H1 (cell line): Measurements from ENCODE around the gene ADGRV1. TPM values are rescaled to one million over a fixed set of nuclear protein-coding genes. Genes with fewer than 3 reads are reported as not detected.

Experiments
- polyA plus RNA-seq, 7 experiments: library from polyadenylated mRNA; depleted of rRNA in 3 of 7; stranded (reverse) in 5 of 7; unstranded in 2 of 7; fragments of >200 nt in 5 of 7; fragments of 200-250 nt in 2 of 7; gene quantifications; 1 replicate in 5 of 7; 2 replicates in 1 of 7; 4 replicates in 1 of 7; pipeline versions ENCODE4 v1.2.1 to v1.2.3, GENCODE V29; 2011 to 2013; ENCODE audit warnings: missing spikeins in 2 of 7, mixed read lengths in 2 of 7
- total RNA-seq: library from RNA; stranded (reverse); fragmentation: NEBNext Ultra II Directional; extraction: Animal tissue kit (Norgen Biotek cat#: 25700); gene quantifications from 2 replicates; pipeline ENCODE4 v1.2.1, GENCODE V29; 2021
- TF ChIP-seq, protein P1 (sequence below): fragments of 300-600 bp; sonication (generic); IDR thresholded peaks from 2 replicates; pipeline ENCODE4 v1.7.1; 2012; ENCODE audit warnings: low read length, moderate library complexity, mild to moderate bottlenecking, inconsistent platforms; ENCODE audit not compliant: insufficient replicate concordance

ADGRV1 gene
- total and polyA plus RNA-seq, 2 of the 8 experiments (the other 6 are each of a cell fraction or from before 2014, with no cell fraction given) = 53.1 to 62.2 TPM

DNA sequence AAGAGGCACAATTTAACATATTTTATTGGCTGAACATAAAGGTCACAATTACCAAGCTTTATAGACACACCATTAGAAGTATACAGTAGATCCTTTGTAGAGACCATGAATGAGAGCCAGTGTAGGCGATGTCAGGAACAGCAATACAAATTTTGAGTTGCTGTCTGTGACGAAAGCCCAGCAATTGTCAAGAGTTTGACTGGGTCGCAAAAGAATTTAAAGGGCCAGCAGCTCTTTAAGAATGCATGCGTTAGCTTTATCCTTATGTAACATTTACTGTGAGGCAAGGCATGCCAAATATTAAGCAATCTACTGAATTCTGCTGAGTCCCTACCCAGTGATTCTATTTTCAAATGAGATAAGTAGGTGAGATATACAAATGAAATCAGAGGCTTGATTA, 587.6 kb downstream of the ADGRV1 start (continued):
- TF ChIP-seq, protein P1, sequence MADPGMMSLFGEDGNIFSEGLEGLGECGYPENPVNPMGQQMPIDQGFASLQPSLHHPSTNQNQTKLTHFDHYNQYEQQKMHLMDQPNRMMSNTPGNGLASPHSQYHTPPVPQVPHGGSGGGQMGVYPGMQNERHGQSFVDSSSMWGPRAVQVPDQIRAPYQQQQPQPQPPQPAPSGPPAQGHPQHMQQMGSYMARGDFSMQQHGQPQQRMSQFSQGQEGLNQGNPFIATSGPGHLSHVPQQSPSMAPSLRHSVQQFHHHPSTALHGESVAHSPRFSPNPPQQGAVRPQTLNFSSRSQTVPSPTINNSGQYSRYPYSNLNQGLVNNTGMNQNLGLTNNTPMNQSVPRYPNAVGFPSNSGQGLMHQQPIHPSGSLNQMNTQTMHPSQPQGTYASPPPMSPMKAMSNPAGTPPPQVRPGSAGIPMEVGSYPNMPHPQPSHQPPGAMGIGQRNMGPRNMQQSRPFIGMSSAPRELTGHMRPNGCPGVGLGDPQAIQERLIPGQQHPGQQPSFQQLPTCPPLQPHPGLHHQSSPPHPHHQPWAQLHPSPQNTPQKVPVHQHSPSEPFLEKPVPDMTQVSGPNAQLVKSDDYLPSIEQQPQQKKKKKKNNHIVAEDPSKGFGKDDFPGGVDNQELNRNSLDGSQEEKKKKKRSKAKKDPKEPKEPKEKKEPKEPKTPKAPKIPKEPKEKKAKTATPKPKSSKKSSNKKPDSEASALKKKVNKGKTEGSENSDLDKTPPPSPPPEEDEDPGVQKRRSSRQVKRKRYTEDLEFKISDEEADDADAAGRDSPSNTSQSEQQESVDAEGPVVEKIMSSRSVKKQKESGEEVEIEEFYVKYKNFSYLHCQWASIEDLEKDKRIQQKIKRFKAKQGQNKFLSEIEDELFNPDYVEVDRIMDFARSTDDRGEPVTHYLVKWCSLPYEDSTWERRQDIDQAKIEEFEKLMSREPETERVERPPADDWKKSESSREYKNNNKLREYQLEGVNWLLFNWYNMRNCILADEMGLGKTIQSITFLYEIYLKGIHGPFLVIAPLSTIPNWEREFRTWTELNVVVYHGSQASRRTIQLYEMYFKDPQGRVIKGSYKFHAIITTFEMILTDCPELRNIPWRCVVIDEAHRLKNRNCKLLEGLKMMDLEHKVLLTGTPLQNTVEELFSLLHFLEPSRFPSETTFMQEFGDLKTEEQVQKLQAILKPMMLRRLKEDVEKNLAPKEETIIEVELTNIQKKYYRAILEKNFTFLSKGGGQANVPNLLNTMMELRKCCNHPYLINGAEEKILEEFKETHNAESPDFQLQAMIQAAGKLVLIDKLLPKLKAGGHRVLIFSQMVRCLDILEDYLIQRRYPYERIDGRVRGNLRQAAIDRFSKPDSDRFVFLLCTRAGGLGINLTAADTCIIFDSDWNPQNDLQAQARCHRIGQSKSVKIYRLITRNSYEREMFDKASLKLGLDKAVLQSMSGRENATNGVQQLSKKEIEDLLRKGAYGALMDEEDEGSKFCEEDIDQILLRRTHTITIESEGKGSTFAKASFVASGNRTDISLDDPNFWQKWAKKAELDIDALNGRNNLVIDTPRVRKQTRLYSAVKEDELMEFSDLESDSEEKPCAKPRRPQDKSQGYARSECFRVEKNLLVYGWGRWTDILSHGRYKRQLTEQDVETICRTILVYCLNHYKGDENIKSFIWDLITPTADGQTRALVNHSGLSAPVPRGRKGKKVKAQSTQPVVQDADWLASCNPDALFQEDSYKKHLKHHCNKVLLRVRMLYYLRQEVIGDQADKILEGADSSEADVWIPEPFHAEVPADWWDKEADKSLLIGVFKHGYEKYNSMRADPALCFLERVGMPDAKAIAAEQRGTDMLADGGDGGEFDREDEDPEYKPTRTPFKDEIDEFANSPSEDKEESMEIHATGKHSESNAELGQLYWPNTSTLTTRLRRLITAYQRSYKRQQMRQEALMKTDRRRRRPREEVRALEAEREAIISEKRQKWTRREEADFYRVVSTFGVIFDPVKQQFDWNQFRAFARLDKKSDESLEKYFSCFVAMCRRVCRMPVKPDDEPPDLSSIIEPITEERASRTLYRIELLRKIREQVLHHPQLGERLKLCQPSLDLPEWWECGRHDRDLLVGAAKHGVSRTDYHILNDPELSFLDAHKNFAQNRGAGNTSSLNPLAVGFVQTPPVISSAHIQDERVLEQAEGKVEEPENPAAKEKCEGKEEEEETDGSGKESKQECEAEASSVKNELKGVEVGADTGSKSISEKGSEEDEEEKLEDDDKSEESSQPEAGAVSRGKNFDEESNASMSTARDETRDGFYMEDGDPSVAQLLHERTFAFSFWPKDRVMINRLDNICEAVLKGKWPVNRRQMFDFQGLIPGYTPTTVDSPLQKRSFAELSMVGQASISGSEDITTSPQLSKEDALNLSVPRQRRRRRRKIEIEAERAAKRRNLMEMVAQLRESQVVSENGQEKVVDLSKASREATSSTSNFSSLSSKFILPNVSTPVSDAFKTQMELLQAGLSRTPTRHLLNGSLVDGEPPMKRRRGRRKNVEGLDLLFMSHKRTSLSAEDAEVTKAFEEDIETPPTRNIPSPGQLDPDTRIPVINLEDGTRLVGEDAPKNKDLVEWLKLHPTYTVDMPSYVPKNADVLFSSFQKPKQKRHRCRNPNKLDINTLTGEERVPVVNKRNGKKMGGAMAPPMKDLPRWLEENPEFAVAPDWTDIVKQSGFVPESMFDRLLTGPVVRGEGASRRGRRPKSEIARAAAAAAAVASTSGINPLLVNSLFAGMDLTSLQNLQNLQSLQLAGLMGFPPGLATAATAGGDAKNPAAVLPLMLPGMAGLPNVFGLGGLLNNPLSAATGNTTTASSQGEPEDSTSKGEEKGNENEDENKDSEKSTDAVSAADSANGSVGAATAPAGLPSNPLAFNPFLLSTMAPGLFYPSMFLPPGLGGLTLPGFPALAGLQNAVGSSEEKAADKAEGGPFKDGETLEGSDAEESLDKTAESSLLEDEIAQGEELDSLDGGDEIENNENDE = no peak
- TF ChIP-seq, all 59 proteins: peak for 1
